ENCODE results near the gene PDPN.

DNA sequence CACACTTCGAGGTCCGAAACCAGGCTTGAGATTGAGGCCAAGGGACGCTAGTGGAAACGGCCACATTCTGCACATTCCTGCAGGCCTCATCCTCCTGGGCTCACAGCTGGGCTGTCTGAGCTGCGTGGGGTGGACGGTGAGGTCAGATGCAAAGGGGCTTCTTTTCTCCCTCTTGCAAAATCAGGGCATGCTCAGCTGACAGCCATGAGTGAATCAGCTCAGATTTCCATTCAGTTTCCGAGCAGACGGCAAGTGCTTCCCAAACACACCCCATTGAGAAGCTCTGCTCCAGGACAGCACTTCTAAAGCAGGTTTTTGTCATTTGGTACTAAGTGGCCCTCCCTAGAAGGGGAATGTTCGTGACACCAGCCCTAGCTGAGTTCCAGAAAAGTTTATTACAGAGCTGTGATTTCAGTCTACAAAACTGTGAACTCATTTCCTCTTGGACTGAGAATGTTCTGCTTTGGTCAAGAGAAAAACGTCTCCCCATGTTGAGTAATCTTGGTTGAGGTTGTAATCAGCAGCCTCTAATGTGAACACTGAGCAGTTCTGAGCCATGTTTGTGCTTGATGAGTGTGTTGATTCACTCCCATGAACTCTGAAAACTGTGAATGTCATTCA lies 10.0 kb downstream of the PDPN start:
- no peak for TF ChIP-seq POLR2A (IDR thresholded peaks at IDR 0.05)
- TF ChIP-seq CTCF (IDR thresholded peaks at IDR 0.05): no peak
